DND-41 (cell line): Measurements from ENCODE around the gene SLC49A4.

Experiments used
- ATAC-seq: fragments of 200-7000 bp; cut with Tn5 transposase; 3 replicates; pipeline ENCODE4 v1.9.1; 2021; ENCODE audit warnings: low read depth; ENCODE audit not compliant: insufficient read depth
- DNase-seq: peaks from one replicate; pipeline ENCODE4 v3.0.0-alpha.2; 2020
- H2AFZ ChIP-seq: 2 replicates; pipeline ENCODE4 v1.6.0; 2012; ENCODE audit warnings: low read depth, low read length
- H3K27ac ChIP-seq: 2 replicates; pipeline ENCODE4 v1.5.1; 2012; ENCODE audit warnings: low read length, inconsistent platforms
- H3K27me3 ChIP-seq: fragments of 200-600 bp; sonication (generic); 2 replicates; pipeline ENCODE4 v1.6.0; 2012; ENCODE audit warnings: low read length, mild to moderate bottlenecking, inconsistent platforms; ENCODE audit not compliant: insufficient read depth, poor library complexity
- H3K36me3 ChIP-seq: 2 replicates; pipeline ENCODE4 v1.5.1; 2012; ENCODE audit warnings: low read length, inconsistent platforms; ENCODE audit not compliant: insufficient read depth
- H3K4me1 ChIP-seq: 2 replicates; pipeline ENCODE4 v1.5.1; 2012; ENCODE audit warnings: mild to moderate bottlenecking, low read length; ENCODE audit not compliant: insufficient read depth
- H3K4me2 ChIP-seq: 2 replicates; pipeline ENCODE4 v1.6.0; 2012; ENCODE audit warnings: mild to moderate bottlenecking, moderate library complexity, low read length, inconsistent platforms; ENCODE audit not compliant: insufficient read depth
- H3K4me3 ChIP-seq, 2 experiments: fragments of 200-600 bp in 1 of 2; shearing (Covaris generic) in 1 of 2; 2 replicates each; pipeline ENCODE4 v1.5.1; 2012 to 2016; ENCODE audit warnings: inconsistent platforms in 2 of 2, low read length in 2 of 2, mild to moderate bottlenecking in 2 of 2, low read depth in 1 of 2, moderate library complexity in 1 of 2
- H3K79me2 ChIP-seq: 2 replicates; pipeline ENCODE4 v1.6.0; 2012; ENCODE audit warnings: low read length, inconsistent platforms; ENCODE audit not compliant: insufficient read depth
- H3K9ac ChIP-seq: 2 replicates; pipeline ENCODE4 v1.6.0; 2012; ENCODE audit warnings: low read depth, mild to moderate bottlenecking, inconsistent platforms, low read length, moderate library complexity
- H3K9me3 ChIP-seq: 2 replicates; pipeline ENCODE4 v1.5.1; 2012; ENCODE audit warnings: low read length, moderate library complexity, mild to moderate bottlenecking, inconsistent platforms; ENCODE audit not compliant: insufficient read depth, severe bottlenecking
- H4K20me1 ChIP-seq: 2 replicates; pipeline ENCODE4 v1.6.0; 2012; ENCODE audit warnings: low read length; ENCODE audit not compliant: insufficient read depth
- EZH2 ChIP-seq: IDR thresholded peaks from 3 replicates; pipeline ENCODE4 v1.6.1; 2012; ENCODE audit warnings: borderline replicate concordance, low read depth, mild to moderate bottlenecking, moderate library complexity, low read length, inconsistent platforms; ENCODE audit not compliant: severe bottlenecking
- TF ChIP-seq, protein P1 (sequence below): IDR thresholded peaks from 2 replicates; pipeline ENCODE4 v1.5.1; 2012; ENCODE audit warnings: borderline replicate concordance, low read length, moderate library complexity, mild to moderate bottlenecking; ENCODE audit not compliant: poor library complexity, severe bottlenecking; ENCODE audit errors: extremely low read depth

SLC49A4 gene

DNA sequence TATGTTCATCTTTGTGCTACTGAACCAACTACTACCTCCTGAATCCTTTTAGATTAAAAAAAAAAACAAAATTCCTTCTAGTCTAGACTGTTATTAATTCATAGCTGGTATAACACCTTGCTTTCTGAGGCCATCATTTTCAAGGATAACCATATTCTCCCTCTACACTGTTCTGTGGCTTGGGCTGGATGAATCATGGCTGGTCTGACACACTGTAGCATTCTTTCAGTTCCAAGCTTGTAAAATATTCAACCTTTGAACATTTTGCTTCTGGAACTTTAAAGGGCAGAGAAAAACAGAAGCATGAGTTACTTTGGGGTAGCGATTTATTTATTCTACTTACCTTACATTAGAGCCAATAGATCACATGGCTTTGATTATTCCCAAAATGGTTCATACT lies 8.8 kb upstream of the SLC49A4 start:
- no peak for TF ChIP-seq EZH2
- TF ChIP-seq, protein P1, sequence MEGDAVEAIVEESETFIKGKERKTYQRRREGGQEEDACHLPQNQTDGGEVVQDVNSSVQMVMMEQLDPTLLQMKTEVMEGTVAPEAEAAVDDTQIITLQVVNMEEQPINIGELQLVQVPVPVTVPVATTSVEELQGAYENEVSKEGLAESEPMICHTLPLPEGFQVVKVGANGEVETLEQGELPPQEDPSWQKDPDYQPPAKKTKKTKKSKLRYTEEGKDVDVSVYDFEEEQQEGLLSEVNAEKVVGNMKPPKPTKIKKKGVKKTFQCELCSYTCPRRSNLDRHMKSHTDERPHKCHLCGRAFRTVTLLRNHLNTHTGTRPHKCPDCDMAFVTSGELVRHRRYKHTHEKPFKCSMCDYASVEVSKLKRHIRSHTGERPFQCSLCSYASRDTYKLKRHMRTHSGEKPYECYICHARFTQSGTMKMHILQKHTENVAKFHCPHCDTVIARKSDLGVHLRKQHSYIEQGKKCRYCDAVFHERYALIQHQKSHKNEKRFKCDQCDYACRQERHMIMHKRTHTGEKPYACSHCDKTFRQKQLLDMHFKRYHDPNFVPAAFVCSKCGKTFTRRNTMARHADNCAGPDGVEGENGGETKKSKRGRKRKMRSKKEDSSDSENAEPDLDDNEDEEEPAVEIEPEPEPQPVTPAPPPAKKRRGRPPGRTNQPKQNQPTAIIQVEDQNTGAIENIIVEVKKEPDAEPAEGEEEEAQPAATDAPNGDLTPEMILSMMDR, result no peak
- H3K4me1 ChIP-seq, result no peaks in the 10 kb centered on the region
- H4K20me1 ChIP-seq, result no peaks in the 10 kb centered on the region
- no peak overlapping the region for H3K27ac ChIP-seq
- ATAC-seq, result no peak
- H3K9me3 ChIP-seq, result peaks cover 5% of the 10 kb centered on the region
- no peaks in the 10 kb centered on the region for H3K27me3 ChIP-seq
- DNase-seq, result no peak
- H3K79me2 ChIP-seq, result peaks cover 6% of the 10 kb centered on the region; the same call in 1 of the 2 replicates
- H2AFZ ChIP-seq, result no peak overlapping the region
- H3K36me3 ChIP-seq, result peaks cover 4% of the 10 kb centered on the region; the same call in 1 of the 2 replicates
- no peak overlapping the region for H3K4me3 ChIP-seq
- H3K9ac ChIP-seq, result no peak overlapping the region
- no peak overlapping the region for H3K4me2 ChIP-seq

DNA sequence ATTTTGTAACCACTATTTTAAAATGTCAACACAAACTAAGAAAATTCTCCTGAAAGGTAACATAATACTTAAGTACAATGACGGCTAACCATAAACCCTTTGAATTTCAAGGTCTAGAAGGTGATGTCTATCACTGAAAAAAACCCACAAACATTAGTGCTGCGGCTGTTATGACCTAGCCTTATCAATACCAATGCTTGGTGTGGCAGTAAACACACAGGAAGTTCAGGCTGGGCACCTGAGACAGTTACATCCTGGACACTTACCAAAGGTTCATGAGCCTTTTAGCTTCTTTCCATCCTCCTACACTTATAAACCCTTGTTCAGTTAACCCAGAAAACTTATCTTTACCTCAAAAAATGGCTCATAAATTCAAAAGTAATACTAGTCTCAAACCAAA lies 7.0 kb upstream of the SLC49A4 start:
- H3K9ac ChIP-seq, result no peak overlapping the region
- no peaks in the 10 kb centered on the region for H3K9me3 ChIP-seq
- H4K20me1 ChIP-seq, result no peaks in the 10 kb centered on the region
- no peaks in the 10 kb centered on the region for H3K27me3 ChIP-seq
- H3K36me3 ChIP-seq, result no peaks in the 10 kb centered on the region
- no peak overlapping the region for H3K4me3 ChIP-seq
- H3K4me1 ChIP-seq, result peaks cover 16% of the 10 kb centered on the region
- no peak for TF ChIP-seq EZH2
- TF ChIP-seq, protein P1, result no peak
- ATAC-seq, result no peak
- DNase-seq, result no peak
- H3K27ac ChIP-seq, result no peak overlapping the region
- H2AFZ ChIP-seq, result no peak overlapping the region
- peaks cover 19% of the 10 kb centered on the region for H3K79me2 ChIP-seq
- H3K4me2 ChIP-seq, result no peak overlapping the region

DNA sequence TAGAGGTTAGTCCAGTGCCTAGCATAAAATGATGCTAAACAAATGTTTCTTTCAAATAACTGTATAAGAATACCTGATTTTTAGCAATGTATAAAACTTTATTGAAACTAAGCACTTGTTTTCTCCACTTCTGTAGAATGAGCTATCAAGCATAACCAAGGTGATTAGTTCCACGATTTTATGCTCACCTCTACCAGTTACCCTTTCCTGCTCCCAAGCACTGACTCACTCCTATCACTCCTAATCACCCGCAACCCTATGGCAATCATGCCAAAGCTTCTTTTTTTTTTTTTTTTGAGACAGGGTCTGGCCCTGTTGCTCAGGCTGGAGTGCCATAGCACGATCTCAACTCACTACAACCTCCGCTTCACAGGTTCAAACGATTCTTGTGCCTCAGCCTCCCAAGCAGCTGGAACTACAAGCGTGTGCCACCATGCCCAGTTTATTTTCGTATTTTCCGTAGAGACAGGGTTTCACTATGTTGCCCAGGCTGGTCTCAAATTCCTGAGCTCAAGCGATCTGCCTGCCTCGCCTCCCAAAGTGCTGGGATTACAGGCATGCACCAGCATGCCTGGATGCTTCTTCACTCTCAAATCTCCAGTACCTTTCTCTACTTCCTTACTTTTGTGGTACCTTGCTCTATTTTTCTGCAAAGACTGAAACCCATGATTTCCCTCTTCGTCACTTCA lies 5.1 kb upstream of the SLC49A4 start:
- peaks cover 28% of the 10 kb centered on the region for H3K79me2 ChIP-seq
- DNase-seq, result no peak

More for the DNA sequence above, 5.1 kb upstream of the SLC49A4 start:
- Histone ChIP-seq H3K9ac (no peak overlapping the region), H2AFZ (no peak overlapping the region), H3K27ac (no peak overlapping the region), H3K9me3 (no peaks in the 10 kb centered on the region), H3K36me3 (no peaks in the 10 kb centered on the region), H3K4me3 (no peak overlapping the region), H3K4me2 (no peak overlapping the region), H3K4me1 (peaks cover 33% of the 10 kb centered on the region), H4K20me1 (no peaks in the 10 kb centered on the region), H3K27me3 (no peaks in the 10 kb centered on the region)
- no peak for ATAC-seq
- TF ChIP-seq EZH2, result no peak
- TF ChIP-seq, protein P1, result no peak
